Right lobe of liver (tissue), 6 donors: ENCODE data around the gene SART3. TPM values are rescaled to one million over a fixed set of nuclear protein-coding genes. Genes with fewer than 3 reads are reported as not detected.
A peak's percentile ranks its signal among the peaks of the same experiment; 100 is the strongest.

Source experiments
- ATAC-seq, 4 donors: fragments of 200-7000 bp; cut with Tn5 transposase; one replicate each; pipeline ENCODE4 v1.9.1; 2020; ENCODE audit warnings: mild to moderate bottlenecking in 4 of 4, moderate library complexity in 4 of 4
- DNase-seq, 3 donors: peaks; one replicate each; pipeline ENCODE4 v3.0.0-alpha.2; 2020
- H3K27ac ChIP-seq, 3 donors: fragments of 200-600 bp; one replicate each; pipeline ENCODE4 v1.8.0; 2022
- H3K27me3 ChIP-seq, 2 donors: fragments of 200-600 bp; one replicate each; pipeline ENCODE4 v1.8.0; 2022
- H3K36me3 ChIP-seq, 4 donors: fragments of 200-600 bp; sonication (generic) in 1 of 4; one replicate each; pipeline versions ENCODE4 v1.5.1 to v1.8.0; 2017 to 2022; ENCODE audit warnings: control low read depth in 1 of 4
- H3K4me1 ChIP-seq, 4 donors: fragments of 200-600 bp; sonication (generic) in 1 of 4; one replicate each; pipeline versions ENCODE4 v1.5.1 to v1.8.0; 2017 to 2022; ENCODE audit warnings: control low read depth in 1 of 4
- H3K4me3 ChIP-seq, 3 donors: fragments of 200-600 bp; one replicate each; pipeline ENCODE4 v1.8.0; 2022
- H3K9me3 ChIP-seq, 4 donors: fragments of 200-600 bp; sonication (generic) in 1 of 4; one replicate each; pipeline versions ENCODE4 v1.5.1 to v1.8.0; 2017 to 2022; ENCODE audit warnings: control low read depth in 1 of 4
- POLR2A ChIP-seq: fragments of 450-650 bp; IDR thresholded peaks from one replicate; pipeline ENCODE4 v1.6.1; 2017; ENCODE audit warnings: antibody characterized with exemption, mild to moderate bottlenecking
- WGBS: methylation state at CpG from one replicate; pipeline ENCODE4 v1.1.6; 2018; ENCODE audit warnings: low coverage, low lambda C conversion rate; ENCODE audit not compliant: insufficient coverage; ENCODE audit errors: missing lambda C conversion rate; 5-methylcytosine and 5-hydroxymethylcytosine counted together
- intact Hi-C, 2 donors: fragments of 100-400 bp; cut with DNase I; formaldehyde crosslinking; loops; one replicate each; pipeline versions ENCODE4 v1.11.2 to v1.14.1; 2022
- total RNA-seq, 6 experiments: library from RNA; depleted of rRNA in 2 of 6; stranded (reverse); fragments of >200 nt in 2 of 6; fragmentation: NEBNext Ultra II Directional in 3 of 6; extraction: Animal tissue kit (Norgen Biotek cat#: 25700) in 3 of 6; gene quantifications; one replicate each; pipeline versions ENCODE4 v1.1.0 to v1.2.4, GENCODE V29; 2016 to 2023
- TF ChIP-seq, protein P1 (sequence below), 4 donors: fragments of 200-600 bp in 3 of 4; fragments of 450-650 bp in 1 of 4; IDR thresholded peaks; one replicate each; pipeline versions ENCODE4 v1.5.1 to v1.8.0; 2016 to 2022; ENCODE audit warnings: antibody characterized with exemption in 4 of 4, mild to moderate bottlenecking in 2 of 4
- donor health status: DM: no; HTN: yes; CAD: no.
- donor health status: DM: no; HTN: no; CAD: no.
- donor health status: DM: no; HTN: no; CAD: no.
- donor health status: DM: no; HTN: yes; CAD: no.
- donor health status: DM: no; HTN: yes; CAD: no.

SART3 gene
- total RNA-seq, 6 experiments from 2014 or later, result 13.2 to 28.4 (median 20.6) TPM

GRCh38 chr12:108547686-108548085 is 13.3 kb downstream of the SART3 start:
- ATAC-seq (no peak), DNase-seq (no peak)
- Histone ChIP-seq H3K4me3 (no peak overlapping the region), H3K4me1 (no peaks in the 10 kb centered on the region), H3K36me3 (peaks cover 0 to 51% (median 23%) of the 10 kb centered on the region in 4 donors), H3K27ac (no peak overlapping the region), H3K27me3 (no peaks in the 10 kb centered on the region), H3K9me3 (no peaks in the 10 kb centered on the region)
- WGBS, result 55% methylated on average over 9 of the region's 9 CpGs
- intact Hi-C loops, result no loop called here
- TF ChIP-seq, protein P1, sequence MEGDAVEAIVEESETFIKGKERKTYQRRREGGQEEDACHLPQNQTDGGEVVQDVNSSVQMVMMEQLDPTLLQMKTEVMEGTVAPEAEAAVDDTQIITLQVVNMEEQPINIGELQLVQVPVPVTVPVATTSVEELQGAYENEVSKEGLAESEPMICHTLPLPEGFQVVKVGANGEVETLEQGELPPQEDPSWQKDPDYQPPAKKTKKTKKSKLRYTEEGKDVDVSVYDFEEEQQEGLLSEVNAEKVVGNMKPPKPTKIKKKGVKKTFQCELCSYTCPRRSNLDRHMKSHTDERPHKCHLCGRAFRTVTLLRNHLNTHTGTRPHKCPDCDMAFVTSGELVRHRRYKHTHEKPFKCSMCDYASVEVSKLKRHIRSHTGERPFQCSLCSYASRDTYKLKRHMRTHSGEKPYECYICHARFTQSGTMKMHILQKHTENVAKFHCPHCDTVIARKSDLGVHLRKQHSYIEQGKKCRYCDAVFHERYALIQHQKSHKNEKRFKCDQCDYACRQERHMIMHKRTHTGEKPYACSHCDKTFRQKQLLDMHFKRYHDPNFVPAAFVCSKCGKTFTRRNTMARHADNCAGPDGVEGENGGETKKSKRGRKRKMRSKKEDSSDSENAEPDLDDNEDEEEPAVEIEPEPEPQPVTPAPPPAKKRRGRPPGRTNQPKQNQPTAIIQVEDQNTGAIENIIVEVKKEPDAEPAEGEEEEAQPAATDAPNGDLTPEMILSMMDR (IDR thresholded peaks at IDR 0.05), result no peak

DNA sequence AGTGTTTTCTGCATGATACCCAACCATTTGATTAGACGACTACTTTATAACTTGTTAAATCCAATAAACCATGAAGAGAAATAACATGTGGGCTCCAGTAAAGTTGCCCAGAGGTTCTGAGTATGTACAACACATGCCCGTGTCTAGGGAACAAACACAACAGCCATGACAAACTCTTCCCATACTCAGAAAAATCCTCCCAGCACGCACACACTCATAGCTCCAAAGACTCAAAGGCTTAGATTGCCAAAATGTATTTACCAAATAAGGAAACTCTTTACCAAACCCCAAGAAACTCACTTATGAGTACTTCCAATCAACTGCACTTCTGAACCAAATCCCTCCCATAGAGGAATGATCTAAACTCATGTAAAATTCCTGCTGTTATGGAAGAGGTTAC is 17.3 kb downstream of the SART3 start:
- 93% methylated on average over 3 of the region's 3 CpGs for WGBS
- Histone ChIP-seq H3K9me3 (no peaks in the 10 kb centered on the region), H3K27me3 (no peaks in the 10 kb centered on the region), H3K27ac (no peak overlapping the region), H3K4me3 (no peak overlapping the region), H3K4me1 (no peaks in the 10 kb centered on the region), H3K36me3 (peaks cover 0 to 51% (median 26%) of the 10 kb centered on the region in 4 donors)
- no peak for DNase-seq
- intact Hi-C loops, result no loop called here
- ATAC-seq, result no peak
- TF ChIP-seq, protein P1 (IDR thresholded peaks at IDR 0.05), result no peak
- TF ChIP-seq POLR2A, result no peak

DNA sequence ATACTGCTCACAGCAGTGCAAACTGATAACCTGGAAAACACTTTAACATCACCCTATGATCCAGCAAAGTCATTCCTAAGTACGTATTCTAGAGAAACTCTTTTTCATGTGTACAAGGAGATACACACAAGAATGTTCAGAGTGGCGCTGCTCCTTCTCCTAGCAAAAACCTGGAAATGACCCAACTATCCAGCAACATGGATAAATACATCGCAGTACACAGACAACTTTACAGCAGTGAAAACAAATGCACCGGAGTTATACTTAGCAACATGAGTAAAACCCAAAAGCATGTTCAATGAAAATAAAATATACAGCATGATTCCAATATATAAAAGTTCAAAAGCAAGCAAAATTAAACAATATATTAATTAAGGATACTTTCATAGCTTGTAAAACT is 18.7 kb downstream of the SART3 start:
- TF ChIP-seq, protein P1 (IDR thresholded peaks at IDR 0.05), result no peak
- no peak for TF ChIP-seq POLR2A
- H3K27me3 ChIP-seq, result no peaks in the 10 kb centered on the region
- ATAC-seq (no peak), DNase-seq (no peak)
- H3K36me3 ChIP-seq, result peaks cover 0 to 57% (median 28%) of the 10 kb centered on the region in 4 donors
- WGBS, result 84% methylated on average over 4 of the region's 4 CpGs
- no peak overlapping the region for H3K4me3 ChIP-seq
- intact Hi-C loops, result no loop called here
- H3K4me1 ChIP-seq, result no peaks in the 10 kb centered on the region
- H3K9me3 ChIP-seq, result no peaks in the 10 kb centered on the region
- H3K27ac ChIP-seq, result no peak overlapping the region

DNA sequence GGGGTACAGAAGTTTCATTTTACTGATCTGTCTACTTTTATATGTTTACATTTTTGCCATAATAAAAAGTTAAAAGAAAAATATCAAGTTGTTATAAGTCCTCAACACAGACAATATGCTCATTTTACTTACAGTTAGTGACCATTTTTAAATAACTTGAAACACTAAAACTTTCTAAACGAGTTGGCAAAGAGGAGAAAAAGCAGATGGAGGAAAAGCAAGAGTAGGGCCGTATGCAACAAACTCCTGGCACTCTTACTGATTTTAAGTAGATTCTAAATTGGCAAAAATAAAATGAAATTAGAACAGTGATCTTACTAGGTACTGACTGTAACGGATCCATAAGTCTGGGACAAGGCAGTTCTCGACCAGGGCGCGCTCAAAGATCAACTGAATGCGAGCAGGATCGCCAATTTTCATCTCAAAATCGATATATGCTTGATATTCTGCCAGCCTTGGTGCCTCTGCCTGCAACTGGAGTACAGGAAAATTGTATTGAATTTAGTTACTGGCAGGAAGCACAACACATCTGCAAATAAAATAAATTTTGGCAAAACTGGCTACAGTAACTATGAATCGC is 22.3 kb downstream of the SART3 start:
- H3K9me3 ChIP-seq, result no peaks in the 10 kb centered on the region
- H3K36me3 ChIP-seq, result peaks cover 5 to 43% (median 23%) of the 10 kb centered on the region in 4 donors
- intact Hi-C loops, result no loop called here
- no peaks in the 10 kb centered on the region for H3K27me3 ChIP-seq
- no peaks in the 10 kb centered on the region for H3K4me1 ChIP-seq
- ATAC-seq (peak in 2 of 4 donors; percentile 71 to 75), DNase-seq (no peak)
- no peak overlapping the region for H3K27ac ChIP-seq
- no peak overlapping the region for H3K4me3 ChIP-seq
- TF ChIP-seq, protein P1 (IDR thresholded peaks at IDR 0.05), result no peak
- TF ChIP-seq POLR2A, result no peak
- WGBS, result 46% methylated on average over 10 of the region's 10 CpGs
